WTC11 (cell line): ENCODE measurements around the gene FBXO15. TPM values are rescaled to one million over a fixed set of nuclear protein-coding genes. Genes with fewer than 3 reads are reported as not detected.

ENCODE experiments used
- ATAC-seq: fragments of 200-7000 bp; cut with Tn5 transposase; 2 replicates; pipeline ENCODE4 v1.10.0; 2021; ENCODE audit warnings: mild to moderate bottlenecking, moderate library complexity
- CTCF ChIA-PET: fragments of 300-600 bp; sonication (Branson Sonifier 250); formaldehyde crosslinking; loops from one replicate; lab custom pipeline; 2021; ENCODE audit warnings: antibody characterized with exemption; lab: Charles Lee
- POLR2A ChIA-PET: fragments of 350-600 bp; sonication (Branson Sonifier 250); formaldehyde crosslinking; loops from one replicate; lab custom pipeline; 2021; ENCODE audit warnings: antibody characterized with exemption; lab: Charles Lee
- DNase-seq: peaks from one replicate; pipeline ENCODE4 v3.0.0; 2021; ENCODE audit warnings: low spot score
- H3K27ac Mint-ChIP-seq: 2 replicates; pipeline ENCODE4 v1.8.0; 2021; ENCODE audit warnings: mixed read lengths
- H3K27me3 Mint-ChIP-seq: 2 replicates; pipeline ENCODE4 v1.8.0; 2021; ENCODE audit warnings: low read depth, mild to moderate bottlenecking, moderate library complexity, mixed read lengths
- H3K36me3 Mint-ChIP-seq: 2 replicates; pipeline ENCODE4 v1.8.0; 2021; ENCODE audit warnings: mixed read lengths
- H3K4me1 Mint-ChIP-seq: 2 replicates; pipeline ENCODE4 v1.8.0; 2022; ENCODE audit warnings: mixed read lengths
- H3K4me3 Mint-ChIP-seq: 2 replicates; pipeline ENCODE4 v1.8.0; 2021; ENCODE audit warnings: mild to moderate bottlenecking, moderate library complexity, mixed read lengths
- H3K9me3 Mint-ChIP-seq: 2 replicates; pipeline ENCODE4 v1.8.0; 2021; ENCODE audit warnings: mixed read lengths
- E2F5 ChIP-seq: sonication (generic); formaldehyde crosslinking; IDR thresholded peaks from 2 replicates; pipeline ENCODE4 v1.8.1; 2022; ENCODE audit warnings: mild to moderate bottlenecking, moderate library complexity, missing genetic modification reagents
- GABPB1 ChIP-seq: sonication (generic); formaldehyde crosslinking; IDR thresholded peaks from 2 replicates; pipeline ENCODE4 v1.8.1; 2023; ENCODE audit warnings: mild to moderate bottlenecking, missing genetic modification reagents
- MAX ChIP-seq: sonication (generic); formaldehyde crosslinking; IDR thresholded peaks from 2 replicates; pipeline ENCODE4 v1.8.0; 2022; ENCODE audit warnings: mild to moderate bottlenecking, missing genetic modification reagents
- NR3C1 ChIP-seq: sonication (generic); formaldehyde crosslinking; conservative IDR thresholded peaks from 2 replicates; pipeline ENCODE4 v1.8.1; 2023; ENCODE audit warnings: low read depth, mild to moderate bottlenecking, missing genetic modification reagents
- RELA ChIP-seq: sonication (generic); formaldehyde crosslinking; IDR thresholded peaks from 2 replicates; pipeline ENCODE4 v1.8.1; 2022; ENCODE audit warnings: missing genetic modification reagents, mild to moderate bottlenecking, borderline replicate concordance
- SP1 ChIP-seq: sonication (generic); formaldehyde crosslinking; conservative IDR thresholded peaks from 2 replicates; pipeline ENCODE4 v1.8.1; 2022; ENCODE audit warnings: missing genetic modification reagents
- TEAD1 ChIP-seq: sonication (generic); formaldehyde crosslinking; IDR thresholded peaks from 2 replicates; pipeline ENCODE4 v1.8.0; 2022; ENCODE audit warnings: mild to moderate bottlenecking, missing genetic modification reagents
- TP53 ChIP-seq: sonication (generic); formaldehyde crosslinking; IDR thresholded peaks from 2 replicates; pipeline ENCODE4 v1.8.1; 2023; ENCODE audit warnings: mild to moderate bottlenecking, missing genetic modification reagents
- ZNF121 ChIP-seq: sonication (generic); formaldehyde crosslinking; IDR thresholded peaks from 2 replicates; pipeline ENCODE4 v1.8.0; 2023; ENCODE audit warnings: missing genetic modification reagents
- ZNF219 ChIP-seq: sonication (generic); formaldehyde crosslinking; IDR thresholded peaks from 2 replicates; pipeline ENCODE4 v1.8.0; 2023; ENCODE audit warnings: missing genetic modification reagents, mild to moderate bottlenecking, borderline replicate concordance
- ZNF425 ChIP-seq: fragments of 250-450 bp; sonication (Bioruptor Pico); conservative IDR thresholded peaks from 2 replicates; pipeline ENCODE4 v1.9.0; 2021; ENCODE audit warnings: mild to moderate bottlenecking
- ZNF671 ChIP-seq: fragments of 250-450 bp; sonication (Bioruptor Pico); IDR thresholded peaks from 2 replicates; pipeline ENCODE4 v1.8.0; 2021; ENCODE audit warnings: mild to moderate bottlenecking
- total RNA-seq: library from RNA; stranded (reverse); gene quantifications from 3 replicates; pipeline ENCODE4 v1.2.3, GENCODE V29; 2021
- TF ChIP-seq, protein P1 (sequence below): sonication (generic); formaldehyde crosslinking; IDR thresholded peaks from 2 replicates; pipeline ENCODE4 v1.8.1; 2023; ENCODE audit warnings: mild to moderate bottlenecking, missing genetic modification reagents, moderate library complexity
- TF ChIP-seq, protein P2 (sequence below): fragments of 200-600 bp; IDR thresholded peaks from 2 replicates; pipeline ENCODE4 v1.8.0; 2022; ENCODE audit warnings: antibody characterized with exemption
- TF ChIP-seq, protein P3 (sequence below): sonication (generic); formaldehyde crosslinking; IDR thresholded peaks from 2 replicates; pipeline ENCODE4 v1.8.1; 2023; ENCODE audit warnings: mild to moderate bottlenecking, missing genetic modification reagents
- TF ChIP-seq, protein P4 (sequence below): sonication (generic); formaldehyde crosslinking; IDR thresholded peaks from 2 replicates; pipeline ENCODE4 v1.8.1; 2023; ENCODE audit warnings: mild to moderate bottlenecking, moderate library complexity, missing genetic modification reagents

FBXO15 gene
- total RNA-seq, 1 experiment from 2014 or later, result 0.96 TPM

DNA sequence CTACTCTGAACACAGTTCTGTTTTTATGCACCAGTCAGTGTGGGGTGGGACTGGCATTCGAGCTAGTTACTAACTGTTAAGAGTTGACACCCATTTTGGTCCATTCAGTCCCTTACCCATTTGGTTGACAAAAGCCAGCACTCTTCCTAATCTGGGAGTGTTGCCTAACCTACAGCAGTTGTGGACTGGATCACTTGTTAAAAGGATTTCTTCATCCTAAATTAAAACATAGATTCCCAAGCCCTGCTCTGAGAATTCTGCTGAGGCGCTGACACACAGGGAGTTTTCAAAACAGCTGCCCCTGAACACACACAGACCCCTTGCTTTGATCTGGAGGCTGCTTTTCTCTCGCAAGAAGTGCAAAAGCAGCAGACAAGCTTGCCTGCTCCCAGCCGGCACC, 7.1 kb upstream of the FBXO15 start (continued):
- TF ChIP-seq ZNF425 (CRISPR knock-in tag), result no peak
- TF ChIP-seq NR3C1 (CRISPR knock-in tag), result no peak
- TF ChIP-seq TP53, result no peak
- no peak for TF ChIP-seq SP1 (CRISPR knock-in tag)
- no peak for TF ChIP-seq TEAD1 (CRISPR knock-in tag)

DNA sequence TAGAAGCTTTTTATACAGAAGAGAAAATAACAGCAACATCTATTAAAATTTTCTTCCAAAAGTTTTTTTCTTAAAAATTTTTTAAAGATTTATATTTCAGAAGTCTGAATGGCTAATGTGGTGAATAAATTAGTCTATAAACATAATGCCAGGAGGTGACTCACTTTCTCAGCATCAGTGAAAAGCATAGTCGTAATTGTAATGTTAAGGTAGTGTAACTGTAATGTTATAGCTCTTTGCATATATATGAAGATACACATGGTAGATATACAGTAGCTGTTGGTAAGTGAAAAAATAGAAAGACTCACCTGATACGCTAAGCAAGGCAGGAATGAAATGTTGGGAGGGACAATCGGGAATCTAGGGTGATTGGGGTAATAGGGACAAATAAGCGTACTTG, 6.2 kb upstream of the FBXO15 start:
- H3K4me1 Mint-ChIP-seq, result peaks cover 23% of the 10 kb centered on the region
- no peaks in the 10 kb centered on the region for H3K27me3 Mint-ChIP-seq
- no peak overlapping the region for H3K27ac Mint-ChIP-seq
- no peaks in the 10 kb centered on the region for H3K9me3 Mint-ChIP-seq
- DNase-seq, result no peak
- peaks cover 37% of the 10 kb centered on the region for H3K36me3 Mint-ChIP-seq
- no peak overlapping the region for H3K4me3 Mint-ChIP-seq
- no peak for ATAC-seq
- CTCF ChIA-PET, result interaction anchor here (1.1 to 3.8 kb wide), 2 partner anchors 71 to 340 kb away, joined by 4 to 27 read pairs; no protein-coding TSS in a partner anchor
- TF ChIP-seq RELA (CRISPR knock-in tag), result no peak
- TF ChIP-seq, protein P1, sequence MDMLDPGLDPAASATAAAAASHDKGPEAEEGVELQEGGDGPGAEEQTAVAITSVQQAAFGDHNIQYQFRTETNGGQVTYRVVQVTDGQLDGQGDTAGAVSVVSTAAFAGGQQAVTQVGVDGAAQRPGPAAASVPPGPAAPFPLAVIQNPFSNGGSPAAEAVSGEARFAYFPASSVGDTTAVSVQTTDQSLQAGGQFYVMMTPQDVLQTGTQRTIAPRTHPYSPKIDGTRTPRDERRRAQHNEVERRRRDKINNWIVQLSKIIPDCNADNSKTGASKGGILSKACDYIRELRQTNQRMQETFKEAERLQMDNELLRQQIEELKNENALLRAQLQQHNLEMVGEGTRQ (CRISPR knock-in tag), result no peak
- TF ChIP-seq ZNF121 (CRISPR knock-in tag), result no peak
- TF ChIP-seq GABPB1 (CRISPR knock-in tag), result no peak
- no peak for TF ChIP-seq E2F5
- no peak for TF ChIP-seq ZNF425 (CRISPR knock-in tag)
- TF ChIP-seq, protein P2, sequence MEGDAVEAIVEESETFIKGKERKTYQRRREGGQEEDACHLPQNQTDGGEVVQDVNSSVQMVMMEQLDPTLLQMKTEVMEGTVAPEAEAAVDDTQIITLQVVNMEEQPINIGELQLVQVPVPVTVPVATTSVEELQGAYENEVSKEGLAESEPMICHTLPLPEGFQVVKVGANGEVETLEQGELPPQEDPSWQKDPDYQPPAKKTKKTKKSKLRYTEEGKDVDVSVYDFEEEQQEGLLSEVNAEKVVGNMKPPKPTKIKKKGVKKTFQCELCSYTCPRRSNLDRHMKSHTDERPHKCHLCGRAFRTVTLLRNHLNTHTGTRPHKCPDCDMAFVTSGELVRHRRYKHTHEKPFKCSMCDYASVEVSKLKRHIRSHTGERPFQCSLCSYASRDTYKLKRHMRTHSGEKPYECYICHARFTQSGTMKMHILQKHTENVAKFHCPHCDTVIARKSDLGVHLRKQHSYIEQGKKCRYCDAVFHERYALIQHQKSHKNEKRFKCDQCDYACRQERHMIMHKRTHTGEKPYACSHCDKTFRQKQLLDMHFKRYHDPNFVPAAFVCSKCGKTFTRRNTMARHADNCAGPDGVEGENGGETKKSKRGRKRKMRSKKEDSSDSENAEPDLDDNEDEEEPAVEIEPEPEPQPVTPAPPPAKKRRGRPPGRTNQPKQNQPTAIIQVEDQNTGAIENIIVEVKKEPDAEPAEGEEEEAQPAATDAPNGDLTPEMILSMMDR, result no peak
- TF ChIP-seq, protein P3, sequence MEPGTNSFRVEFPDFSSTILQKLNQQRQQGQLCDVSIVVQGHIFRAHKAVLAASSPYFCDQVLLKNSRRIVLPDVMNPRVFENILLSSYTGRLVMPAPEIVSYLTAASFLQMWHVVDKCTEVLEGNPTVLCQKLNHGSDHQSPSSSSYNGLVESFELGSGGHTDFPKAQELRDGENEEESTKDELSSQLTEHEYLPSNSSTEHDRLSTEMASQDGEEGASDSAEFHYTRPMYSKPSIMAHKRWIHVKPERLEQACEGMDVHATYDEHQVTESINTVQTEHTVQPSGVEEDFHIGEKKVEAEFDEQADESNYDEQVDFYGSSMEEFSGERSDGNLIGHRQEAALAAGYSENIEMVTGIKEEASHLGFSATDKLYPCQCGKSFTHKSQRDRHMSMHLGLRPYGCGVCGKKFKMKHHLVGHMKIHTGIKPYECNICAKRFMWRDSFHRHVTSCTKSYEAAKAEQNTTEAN (CRISPR knock-in tag), result no peak
- no peak for TF ChIP-seq MAX (CRISPR knock-in tag)
- TF ChIP-seq ZNF219 (CRISPR knock-in tag), result no peak
- TF ChIP-seq ZNF671 (CRISPR knock-in tag), result no peak
- TF ChIP-seq, protein P4, sequence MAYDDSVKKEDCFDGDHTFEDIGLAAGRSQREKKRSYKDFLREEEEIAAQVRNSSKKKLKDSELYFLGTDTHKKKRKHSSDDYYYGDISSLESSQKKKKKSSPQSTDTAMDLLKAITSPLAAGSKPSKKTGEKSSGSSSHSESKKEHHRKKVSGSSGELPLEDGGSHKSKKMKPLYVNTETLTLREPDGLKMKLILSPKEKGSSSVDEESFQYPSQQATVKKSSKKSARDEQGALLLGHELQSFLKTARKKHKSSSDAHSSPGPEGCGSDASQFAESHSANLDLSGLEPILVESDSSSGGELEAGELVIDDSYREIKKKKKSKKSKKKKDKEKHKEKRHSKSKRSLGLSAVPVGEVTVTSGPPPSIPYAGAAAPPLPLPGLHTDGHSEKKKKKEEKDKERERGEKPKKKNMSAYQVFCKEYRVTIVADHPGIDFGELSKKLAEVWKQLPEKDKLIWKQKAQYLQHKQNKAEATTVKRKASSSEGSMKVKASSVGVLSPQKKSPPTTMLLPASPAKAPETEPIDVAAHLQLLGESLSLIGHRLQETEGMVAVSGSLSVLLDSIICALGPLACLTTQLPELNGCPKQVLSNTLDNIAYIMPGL (CRISPR knock-in tag), result no peak
- TF ChIP-seq, all 79 proteins: peak for 0
- POLR2A ChIA-PET, result no interaction called here
